ENCODE measurements around the gene RAD51D. TPM values are rescaled to one million over a fixed set of nuclear protein-coding genes. Genes with fewer than 3 reads are reported as not detected.

The RAD51D gene
- total and polyA plus RNA-seq, 8 donors = 13.6 to 20.8 (median 16.4) TPM

GRCh38 chr17:35076874-35077273, 42.8 kb downstream of the RAD51D start:
- no peak overlapping the region for H3K4me3 ChIP-seq
- no peaks in the 10 kb centered on the region for H3K27me3 ChIP-seq
- intact Hi-C loops (cut with DNase I) = no loop called here
- no peak overlapping the region for H3K27ac ChIP-seq
- TF ChIP-seq CTCF (IDR thresholded peaks at IDR 0.05) = no peak
- no peaks in the 10 kb centered on the region for H3K36me3 ChIP-seq
- DNase-seq (no peak), ATAC-seq (no peak)
- peaks cover under 1 to 67% of the 10 kb centered on the region in 2 donors for H3K4me1 ChIP-seq
- H3K9me3 ChIP-seq = no peaks in the 10 kb centered on the region

- DNase-seq (no peak), ATAC-seq (no peak)
- intact Hi-C loops (cut with DNase I) = no loop called here
- no peaks in the 10 kb centered on the region for H3K9me3 ChIP-seq
- no peak for TF ChIP-seq CTCF (IDR thresholded peaks at IDR 0.05)
- no peak overlapping the region for H3K27ac ChIP-seq
- no peaks in the 10 kb centered on the region for H3K36me3 ChIP-seq
- H3K27me3 ChIP-seq = no peaks in the 10 kb centered on the region
- no peak overlapping the region for H3K4me3 ChIP-seq
- H3K4me1 ChIP-seq = peaks cover 0 to 48% of the 10 kb centered on the region in 2 donors
These were observed 44.7 kb downstream of the RAD51D start for GRCh38 chr17:35074711-35075707.

- H3K4me1 ChIP-seq = peaks cover 0 to 40% of the 10 kb centered on the region in 2 donors
- no peak for TF ChIP-seq CTCF (IDR thresholded peaks at IDR 0.05)
- ATAC-seq (no peak), DNase-seq (no peak)
- intact Hi-C loops (cut with DNase I) = no loop called here
- H3K27me3 ChIP-seq = no peaks in the 10 kb centered on the region
- no peaks in the 10 kb centered on the region for H3K9me3 ChIP-seq
- no peak overlapping the region for H3K4me3 ChIP-seq
- H3K36me3 ChIP-seq = no peaks in the 10 kb centered on the region
- no peak overlapping the region for H3K27ac ChIP-seq
These were observed 45.6 kb downstream of the RAD51D start for GRCh38 chr17:35073991-35074627.

GRCh38 chr17:35073183-35073790, 46.4 kb downstream of the RAD51D start:
- Histone ChIP-seq H3K36me3 (no peaks in the 10 kb centered on the region), H3K4me3 (no peak overlapping the region), H3K27ac (peak overlapping the region in 1 of 2 donors; percentile 24), H3K9me3 (no peaks in the 10 kb centered on the region), H3K27me3 (no peaks in the 10 kb centered on the region), H3K4me1 (peaks cover 0 to 44% of the 10 kb centered on the region in 2 donors)
- DNase-seq = no peak
- intact Hi-C loops (cut with DNase I) = no loop called here
- ATAC-seq = no peak
- no peak for TF ChIP-seq CTCF (IDR thresholded peaks at IDR 0.05)

GRCh38 chr17:35069311-35069710, 50.3 kb downstream of the RAD51D start:
- Histone ChIP-seq H3K4me3 (no peak overlapping the region), H3K27me3 (no peaks in the 10 kb centered on the region), H3K27ac (no peak overlapping the region), H3K36me3 (no peaks in the 10 kb centered on the region), H3K9me3 (no peaks in the 10 kb centered on the region), H3K4me1 (peaks cover 0 to 43% of the 10 kb centered on the region in 2 donors)
- intact Hi-C loops (cut with DNase I) = no loop called here
- no peak for DNase-seq
- peak; percentile 75 for ATAC-seq
- TF ChIP-seq CTCF (IDR thresholded peaks at IDR 0.05) = no peak
